Neural cell (in vitro differentiated cells): Measurements from ENCODE around the gene GLS. TPM values are rescaled to one million over a fixed set of nuclear protein-coding genes. Genes with fewer than 3 reads are reported as not detected.

Experiments used
- H2AFZ ChIP-seq: fragments of 200-600, 300-800 bp; sonication (generic), shearing (Covaris generic); 2 replicates; pipeline ENCODE4 v1.6.0; 2014; ENCODE audit warnings: low read depth, mild to moderate bottlenecking, antibody characterized with exemption, low read length, moderate library complexity
- H3F3A ChIP-seq: fragments of 200-600 bp; shearing (Covaris generic); 2 replicates; pipeline ENCODE4 v1.6.1; 2016; ENCODE audit warnings: mild to moderate bottlenecking, moderate library complexity, mixed read lengths, antibody characterized with exemption, low read length; ENCODE audit not compliant: insufficient read depth, poor library complexity, severe bottlenecking
- H3K27ac ChIP-seq: fragments of 200-600, 300-800 bp; sonication (generic), shearing (Covaris generic); 2 replicates; pipeline ENCODE4 v1.5.1; 2014; ENCODE audit warnings: mild to moderate bottlenecking, low read length, moderate library complexity
- H3K27me3 ChIP-seq: fragments of 300-800, 200-600 bp; sonication (generic), shearing (Covaris generic); 2 replicates; pipeline ENCODE4 v1.6.0; 2014; ENCODE audit warnings: mild to moderate bottlenecking, low read depth, low read length, moderate library complexity; ENCODE audit not compliant: insufficient read depth
- H3K36me3 ChIP-seq: fragments of 300-800, 200-600 bp; sonication (generic), shearing (Covaris generic); 2 replicates; pipeline ENCODE4 v1.5.1; 2014; ENCODE audit warnings: mild to moderate bottlenecking, antibody characterized with exemption, low read length, moderate library complexity; ENCODE audit not compliant: insufficient read depth
- H3K4me2 ChIP-seq: fragments of 300-800, 200-600 bp; sonication (generic), shearing (Covaris generic); 2 replicates; pipeline ENCODE4 v1.6.0; 2014; ENCODE audit warnings: mild to moderate bottlenecking, low read length
- H3K4me3 ChIP-seq: fragments of 300-800, 200-600 bp; sonication (generic), shearing (Covaris generic); 2 replicates; pipeline ENCODE4 v1.5.1; 2014; ENCODE audit warnings: mild to moderate bottlenecking, low read length, moderate library complexity
- H3K79me2 ChIP-seq: fragments of 200-600 bp; shearing (Covaris generic); replicated peaks from 2 replicates; pipeline ENCODE4 v1.6.0; 2014; ENCODE audit warnings: mild to moderate bottlenecking, low read length, moderate library complexity; ENCODE audit not compliant: insufficient read depth
- H3K9ac ChIP-seq: fragments of 300-800, 200-600 bp; sonication (generic), shearing (Covaris generic); 2 replicates; pipeline ENCODE4 v1.6.1; 2016; ENCODE audit warnings: mild to moderate bottlenecking, low read length, mixed read lengths
- H3K9me2 ChIP-seq: fragments of 200-600 bp; shearing (Covaris generic); 2 replicates; pipeline ENCODE4 v1.6.1; 2016; ENCODE audit warnings: mild to moderate bottlenecking, low read length, mixed read lengths; ENCODE audit not compliant: insufficient read depth
- H3K9me3 ChIP-seq: fragments of 200-600, 300-800 bp; sonication (generic), shearing (Covaris generic); 2 replicates; pipeline ENCODE4 v1.6.1; 2016; ENCODE audit warnings: mild to moderate bottlenecking, mixed run types, low read length, moderate library complexity, mixed read lengths
- H4K20me1 ChIP-seq: fragments of 200-600 bp; shearing (Covaris generic); 2 replicates; pipeline ENCODE4 v1.6.1; 2016; ENCODE audit warnings: mild to moderate bottlenecking, mixed run types; ENCODE audit not compliant: insufficient read depth
- EP300 ChIP-seq: fragments of 450-650 bp; conservative IDR thresholded peaks from 2 replicates; pipeline ENCODE4 v1.6.1; 2014; ENCODE audit warnings: antibody characterized with exemption, mild to moderate bottlenecking, moderate library complexity; ENCODE audit not compliant: poor library complexity, severe bottlenecking
- EZH2 ChIP-seq: fragments of 200-600, 300-800 bp; shearing (Covaris generic), sonication (generic); IDR thresholded peaks from 2 replicates; pipeline ENCODE4 v1.6.1; 2014; ENCODE audit warnings: antibody characterized with exemption, low read length, borderline replicate concordance, mild to moderate bottlenecking; ENCODE audit not compliant: insufficient read depth, poor library complexity, severe bottlenecking
- MXI1 ChIP-seq: fragments of 450-650 bp; conservative IDR thresholded peaks from 2 replicates; pipeline ENCODE4 v1.6.1; 2014; ENCODE audit warnings: antibody characterized with exemption, mild to moderate bottlenecking; ENCODE audit not compliant: poor library complexity, severe bottlenecking
- POLR2AphosphoS5 ChIP-seq: IDR thresholded peaks from 2 replicates; pipeline ENCODE4 v1.6.1; 2012
- RAD21 ChIP-seq: fragments of 450-650 bp; conservative IDR thresholded peaks from 2 replicates; pipeline ENCODE4 v1.6.1; 2014; ENCODE audit warnings: antibody characterized with exemption, mild to moderate bottlenecking, moderate library complexity
- REST ChIP-seq: IDR thresholded peaks from 2 replicates; pipeline ENCODE4 v1.6.1; 2012; ENCODE audit warnings: borderline replicate concordance
- SMC3 ChIP-seq: fragments of 450-650 bp; conservative IDR thresholded peaks from 2 replicates; pipeline ENCODE4 v1.6.1; 2014; ENCODE audit warnings: antibody characterized with exemption, mild to moderate bottlenecking, moderate library complexity; ENCODE audit not compliant: poor library complexity
- TAF1 ChIP-seq: IDR thresholded peaks from 2 replicates; pipeline ENCODE4 v1.6.1; 2012; ENCODE audit warnings: low read depth
- polyA plus RNA-seq: library from polyadenylated mRNA; depleted of rRNA; stranded (reverse); fragments of >200 nt; gene quantifications from 2 replicates; pipeline ENCODE4 v1.2.3, GENCODE V29; 2014
- TF ChIP-seq, protein P1 (sequence below): fragments of 450-650 bp; IDR thresholded peaks from 2 replicates; pipeline ENCODE4 v1.5.1; 2014; ENCODE audit warnings: antibody characterized with exemption, mild to moderate bottlenecking, moderate library complexity; ENCODE audit not compliant: poor library complexity, severe bottlenecking

GLS gene
- polyA plus RNA-seq, 1 donor from 2014 or later, result 90.2 TPM

GRCh38 chr2:190834890-190835208, 45.8 kb upstream of the GLS start:
- H4K20me1 ChIP-seq, result no peaks in the 10 kb centered on the region
- no peaks in the 10 kb centered on the region for H3K79me2 ChIP-seq
- H3K9me2 ChIP-seq, result no peaks in the 10 kb centered on the region
- no peaks in the 10 kb centered on the region for H3K9me3 ChIP-seq
- no peak for TF ChIP-seq EZH2
- TF ChIP-seq, protein P1, sequence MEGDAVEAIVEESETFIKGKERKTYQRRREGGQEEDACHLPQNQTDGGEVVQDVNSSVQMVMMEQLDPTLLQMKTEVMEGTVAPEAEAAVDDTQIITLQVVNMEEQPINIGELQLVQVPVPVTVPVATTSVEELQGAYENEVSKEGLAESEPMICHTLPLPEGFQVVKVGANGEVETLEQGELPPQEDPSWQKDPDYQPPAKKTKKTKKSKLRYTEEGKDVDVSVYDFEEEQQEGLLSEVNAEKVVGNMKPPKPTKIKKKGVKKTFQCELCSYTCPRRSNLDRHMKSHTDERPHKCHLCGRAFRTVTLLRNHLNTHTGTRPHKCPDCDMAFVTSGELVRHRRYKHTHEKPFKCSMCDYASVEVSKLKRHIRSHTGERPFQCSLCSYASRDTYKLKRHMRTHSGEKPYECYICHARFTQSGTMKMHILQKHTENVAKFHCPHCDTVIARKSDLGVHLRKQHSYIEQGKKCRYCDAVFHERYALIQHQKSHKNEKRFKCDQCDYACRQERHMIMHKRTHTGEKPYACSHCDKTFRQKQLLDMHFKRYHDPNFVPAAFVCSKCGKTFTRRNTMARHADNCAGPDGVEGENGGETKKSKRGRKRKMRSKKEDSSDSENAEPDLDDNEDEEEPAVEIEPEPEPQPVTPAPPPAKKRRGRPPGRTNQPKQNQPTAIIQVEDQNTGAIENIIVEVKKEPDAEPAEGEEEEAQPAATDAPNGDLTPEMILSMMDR, result no peak
- no peak for TF ChIP-seq RAD21
- TF ChIP-seq POLR2AphosphoS5, result no peak
- TF ChIP-seq EP300, result no peak
- no peak for TF ChIP-seq TAF1
- no peak for TF ChIP-seq SMC3
- no peak for TF ChIP-seq MXI1
- no peak for TF ChIP-seq REST
- no peaks in the 10 kb centered on the region for H3F3A ChIP-seq
- no peak overlapping the region for H3K9ac ChIP-seq
- no peaks in the 10 kb centered on the region for H3K27me3 ChIP-seq
- H3K36me3 ChIP-seq, result no peaks in the 10 kb centered on the region
- H3K4me3 ChIP-seq, result no peak overlapping the region
- H3K4me2 ChIP-seq, result no peak overlapping the region
- H2AFZ ChIP-seq, result no peak overlapping the region
- no peak overlapping the region for H3K27ac ChIP-seq

- no peaks in the 10 kb centered on the region for H3K27me3 ChIP-seq
- no peaks in the 10 kb centered on the region for H3K9me2 ChIP-seq
- no peaks in the 10 kb centered on the region for H3K36me3 ChIP-seq
- no peaks in the 10 kb centered on the region for H3K79me2 ChIP-seq
- no peak overlapping the region for H2AFZ ChIP-seq
- H3K27ac ChIP-seq, result no peak overlapping the region
- H3K9me3 ChIP-seq, result no peaks in the 10 kb centered on the region
- TF ChIP-seq SMC3 (no peak), POLR2AphosphoS5 (no peak), MXI1 (no peak), EP300 (no peak), TAF1 (no peak), RAD21 (no peak), EZH2 (no peak), REST (no peak)
- TF ChIP-seq, protein P1, result no peak
- no peak overlapping the region for H3K4me2 ChIP-seq
- no peaks in the 10 kb centered on the region for H3F3A ChIP-seq
- no peak overlapping the region for H3K4me3 ChIP-seq
- no peak overlapping the region for H3K9ac ChIP-seq
- H4K20me1 ChIP-seq, result no peaks in the 10 kb centered on the region
These were observed 45.2 kb upstream of the GLS start for GRCh38 chr2:190835303-190835930.
